Sigmoid colon (tissue), 4 donors: Measurements from ENCODE around the gene ADGRF1.

Experiments used
- CTCF ChIP-seq, 4 experiments: fragments of 450-650 bp in 3 of 4; fragments of 200-600 bp in 1 of 4; IDR thresholded peaks; one replicate each; pipeline ENCODE4 v1.5.1; 2016 to 2019; ENCODE audit warnings: antibody characterized with exemption in 4 of 4, mild to moderate bottlenecking in 3 of 4, moderate library complexity in 2 of 4
- POLR2A ChIP-seq, 2 donors: fragments of 450-650 bp; IDR thresholded peaks; one replicate each; pipeline ENCODE4 v1.6.1; 2016; ENCODE audit warnings: antibody characterized with exemption in 2 of 2, mild to moderate bottlenecking in 2 of 2, moderate library complexity in 2 of 2
- POLR2AphosphoS5 ChIP-seq, 4 donors: sonication (generic); formaldehyde crosslinking; IDR thresholded peaks; one replicate each; pipeline ENCODE4 v1.6.1; 2017; ENCODE audit warnings: antibody characterized with exemption in 4 of 4

GRCh38 chr6:46961232-46961631 is 80.9 kb downstream of the ADGRF1 start:
- no peak for TF ChIP-seq CTCF (IDR thresholded peaks at IDR 0.05)
- no peak for TF ChIP-seq POLR2AphosphoS5 (IDR thresholded peaks at IDR 0.05)
- TF ChIP-seq POLR2A (IDR thresholded peaks at IDR 0.05) = no peak
